Measurements from ENCODE around the gene KCNJ15. TPM values are rescaled to one million over a fixed set of nuclear protein-coding genes. Genes with fewer than 3 reads are reported as not detected.

KCNJ15 gene
- total and polyA plus RNA-seq, 2 of the 4 experiments (the other 2 are of a cell fraction): under 0.01 to 0.07 TPM

- Histone ChIP-seq H4K5ac (ENCODE audit: low read depth, low read length) (no peak overlapping the region), H2AK5ac (ENCODE audit: low read depth, low read length) (no peak overlapping the region), H4K20me1 (ENCODE audit: insufficient read depth, low read length) (no peaks in the 10 kb centered on the region), H3K4me2 (ENCODE audit: low read depth, low read length) (no peak overlapping the region), H3K27me3 (ENCODE audit: control insufficient read depth, insufficient read depth, low read length) (no peaks in the 10 kb centered on the region), H3K27ac (ENCODE audit: insufficient read depth, low read length) (no peak overlapping the region), H2BK20ac (ENCODE audit: low read depth, low read length) (no peak overlapping the region), H2BK120ac (ENCODE audit: low read depth, low read length) (no peak overlapping the region), H3K79me1 (ENCODE audit: low read depth in 1 of 2, low read length in 2 of 2) (no peaks in the 10 kb centered on the region), H4K91ac (ENCODE audit: insufficient read depth, low read depth, low read length) (no peak overlapping the region), H3K9ac (ENCODE audit: low read depth, low read length) (no peak overlapping the region), H3K36me3 (ENCODE audit: control insufficient read depth, insufficient read depth, low read length) (no peaks in the 10 kb centered on the region), H2AFZ (replicated peaks; ENCODE audit: low read length, poor library complexity) (no peak overlapping the region), H4K8ac (ENCODE audit: low read depth in 2 of 2, low read length in 2 of 2) (no peak overlapping the region), H2BK5ac (ENCODE audit: low read depth, low read length, poor library complexity, severe bottlenecking) (no peak overlapping the region), H2AK9ac (replicated peaks; ENCODE audit: low read depth, low read length, poor library complexity) (no peak overlapping the region), H3K4me3 (ENCODE audit: insufficient read depth, low read depth, low read length) (no peak overlapping the region), H3K9me1 (ENCODE audit: insufficient read depth, low read length) (no peaks in the 10 kb centered on the region; the same call in 1 of the 2 replicates), H3K14ac (replicated peaks; ENCODE audit: low read depth, low read length) (no peak overlapping the region), H2BK15ac (ENCODE audit: low read depth, low read length) (no peak overlapping the region), H3K9me3 (ENCODE audit: control insufficient read depth, insufficient read depth, low read length) (no peaks in the 10 kb centered on the region), H3K4ac (ENCODE audit: low read depth, low read length) (no peak overlapping the region), H3K23ac (ENCODE audit: low read depth, low read length) (no peak overlapping the region), H3K4me1 (ENCODE audit: control insufficient read depth, insufficient read depth, low read length) (peaks cover 3% of the 10 kb centered on the region; the same call in 1 of the 2 replicates), H3K18ac (ENCODE audit: low read depth, low read length) (no peak overlapping the region), H3K56ac (ENCODE audit: extremely low read depth, insufficient read depth, low read length) (no peak overlapping the region)
- no TSS peak for BruUV-seq (replicated peaks)
- ATAC-seq (ENCODE audit: low read depth) (no peak), DNase-seq (no peak)
- in situ Hi-C loops (cut with MboI; ENCODE audit: low sequenced_read_pairs) (no loop called here), dilution Hi-C loops (cut with HindIII; ENCODE audit: low sequenced_read_pairs, unreplicated experiment) (no loop called here), intact Hi-C loops (cut with micrococcal nuclease) (no loop called here)
- CTCF ChIA-PET: interaction anchor here (2.0 kb wide), 1 partner anchor 9 kb away, joined by 10 read pairs; no protein-coding TSS in a partner anchor
- WGBS, 2 experiments (ENCODE audit: extremely low coverage in 2 of 2, insufficient read length in 1 of 2): no CpG with 5 or more reads among the region's 1 CpG
- POLR2A ChIA-PET (ENCODE audit: unreplicated experiment): interaction anchor here (0.6 kb wide), 1 partner anchor 9 kb away, joined by 3 read pairs; no protein-coding TSS in a partner anchor
- TF ChIP-seq MAFK (IDR thresholded peaks at IDR 0.05; ENCODE audit: low read depth, low read length) (no peak), RCOR1 (IDR thresholded peaks at IDR 0.05; ENCODE audit: insufficient replicate concordance, low read length) (no peak), ELK1 (IDR thresholded peaks at IDR 0.05; ENCODE audit: borderline replicate concordance, low read depth, low read length) (no peak), MXI1 (IDR thresholded peaks at IDR 0.05; ENCODE audit: borderline replicate concordance, low read depth, low read length) (no peak), NFE2L2 (IDR thresholded peaks at IDR 0.05; ENCODE audit: low read depth, low read length) (no peak), RFX5 (IDR thresholded peaks at IDR 0.05; ENCODE audit: low read depth, low read length) (no peak), POLR2A (IDR thresholded peaks at IDR 0.05; ENCODE audit: low read depth, low read length) (no peak)
Observed at GRCh38 chr21:38342739-38343138, 85.9 kb downstream of the KCNJ15 start.

All from IMR-90 (cell line).